Measurements from ENCODE around the gene HEXD.

Gene HEXD

DNA sequence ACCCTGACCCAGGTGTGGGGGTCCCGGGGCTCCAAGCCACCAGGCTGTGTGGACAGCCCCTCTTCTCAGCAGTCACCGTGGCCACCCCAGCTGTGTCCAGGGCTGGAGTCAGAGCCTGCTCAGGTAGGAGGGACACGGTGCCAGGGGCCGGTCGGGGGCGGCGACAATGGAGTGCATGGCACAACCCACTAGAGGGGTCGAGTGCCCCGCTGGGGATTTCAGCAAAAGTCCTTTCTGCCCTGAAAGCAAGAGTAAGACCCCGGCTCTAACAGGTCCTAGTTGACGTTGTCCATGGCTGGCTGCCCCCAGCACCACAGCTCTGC lies 35.3 kb upstream of the HEXD start:
- DNase-seq: no peak

DNA sequence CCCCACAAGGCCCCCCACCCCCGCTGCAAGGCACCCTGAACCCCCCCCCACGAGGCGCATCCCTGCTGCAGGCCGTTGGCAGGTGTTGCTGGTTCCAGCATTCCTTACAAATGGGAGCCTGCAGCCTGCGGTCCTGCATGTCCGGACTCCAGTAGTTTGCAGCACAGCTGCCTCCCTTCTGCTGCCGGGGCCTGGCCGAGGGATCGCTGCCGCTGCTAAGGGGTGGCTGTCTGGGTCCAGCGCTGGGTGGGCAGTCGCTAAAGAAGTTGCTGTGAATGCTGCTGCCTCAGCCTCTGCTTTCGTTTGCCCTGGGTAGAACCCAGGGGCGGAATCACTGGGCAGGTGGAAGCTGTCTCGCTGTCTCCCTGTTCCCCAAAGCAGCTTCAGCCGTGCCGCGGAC lies 34.7 kb upstream of the HEXD start:
- DNase-seq: no peak

DNA sequence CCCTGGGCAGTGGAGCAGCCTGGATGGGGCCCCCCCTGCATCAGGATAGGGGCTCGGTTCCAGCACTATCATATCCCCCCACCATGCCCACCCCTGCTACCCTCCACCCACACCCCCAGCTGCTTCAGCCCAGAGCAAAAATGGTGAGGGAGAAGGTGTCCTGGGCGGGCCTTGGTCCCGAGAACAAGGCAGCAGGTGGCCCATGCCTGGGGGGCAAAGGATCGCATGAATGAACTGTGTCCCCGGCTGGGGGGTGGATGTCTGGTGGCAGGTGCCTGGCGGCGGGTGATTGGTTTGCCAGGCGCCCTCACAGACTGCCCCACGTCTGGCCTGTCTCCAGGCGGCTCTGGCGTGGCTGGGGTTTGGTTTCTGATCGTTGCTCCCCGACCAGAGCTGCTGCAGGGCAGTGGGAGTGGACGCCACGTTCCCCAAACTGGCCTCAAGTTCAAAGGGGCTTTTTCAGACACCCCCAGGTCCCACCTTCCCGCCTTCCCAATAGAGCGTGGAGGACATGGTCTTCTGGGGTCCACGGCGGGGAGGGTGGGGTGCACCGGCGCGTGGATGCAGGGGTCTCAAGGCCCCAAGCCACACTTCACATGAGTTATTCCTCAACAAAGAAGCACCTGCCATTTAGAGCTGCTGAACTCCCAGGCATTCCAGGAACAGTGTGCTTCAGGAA lies 34.0 kb upstream of the HEXD start:
- DNase-seq: no peak

DNA sequence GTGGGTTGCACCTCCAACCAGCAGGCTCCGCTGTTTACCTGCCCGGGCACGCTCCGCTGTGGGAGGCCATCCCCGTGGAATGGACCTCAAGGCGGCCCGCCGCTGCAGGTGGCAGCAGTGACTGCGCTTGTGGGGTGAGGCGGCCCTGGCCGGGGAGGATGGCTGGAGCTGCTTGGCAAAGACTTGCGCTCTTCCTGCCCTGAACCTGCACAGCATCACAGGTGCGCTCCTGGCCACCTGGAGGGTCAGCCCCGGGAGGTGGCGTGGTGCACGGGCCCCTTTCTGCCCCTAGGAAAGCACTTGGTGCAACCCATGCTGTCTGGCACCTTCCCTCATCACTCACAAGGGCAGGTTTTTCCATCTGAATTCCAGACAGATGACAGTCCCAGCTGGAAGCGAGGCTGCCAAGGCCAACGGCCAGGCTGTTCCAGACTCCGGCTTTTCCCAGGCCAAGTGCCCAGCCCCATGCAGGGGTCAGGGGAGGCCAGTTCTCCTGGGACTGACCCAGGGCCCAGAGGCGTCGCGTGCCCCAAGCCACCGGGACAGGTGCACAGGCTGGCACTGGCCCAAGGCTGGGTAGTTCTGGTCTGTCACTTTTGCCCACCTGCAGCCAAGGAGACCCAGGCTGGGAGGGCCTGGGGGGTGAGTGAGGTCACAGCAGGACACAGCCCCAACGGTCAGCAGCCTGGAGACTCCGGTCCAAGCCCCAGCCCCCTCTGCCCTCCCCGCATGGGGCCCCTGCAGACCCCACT lies 33.2 kb upstream of the HEXD start:
- no peak for DNase-seq

DNA sequence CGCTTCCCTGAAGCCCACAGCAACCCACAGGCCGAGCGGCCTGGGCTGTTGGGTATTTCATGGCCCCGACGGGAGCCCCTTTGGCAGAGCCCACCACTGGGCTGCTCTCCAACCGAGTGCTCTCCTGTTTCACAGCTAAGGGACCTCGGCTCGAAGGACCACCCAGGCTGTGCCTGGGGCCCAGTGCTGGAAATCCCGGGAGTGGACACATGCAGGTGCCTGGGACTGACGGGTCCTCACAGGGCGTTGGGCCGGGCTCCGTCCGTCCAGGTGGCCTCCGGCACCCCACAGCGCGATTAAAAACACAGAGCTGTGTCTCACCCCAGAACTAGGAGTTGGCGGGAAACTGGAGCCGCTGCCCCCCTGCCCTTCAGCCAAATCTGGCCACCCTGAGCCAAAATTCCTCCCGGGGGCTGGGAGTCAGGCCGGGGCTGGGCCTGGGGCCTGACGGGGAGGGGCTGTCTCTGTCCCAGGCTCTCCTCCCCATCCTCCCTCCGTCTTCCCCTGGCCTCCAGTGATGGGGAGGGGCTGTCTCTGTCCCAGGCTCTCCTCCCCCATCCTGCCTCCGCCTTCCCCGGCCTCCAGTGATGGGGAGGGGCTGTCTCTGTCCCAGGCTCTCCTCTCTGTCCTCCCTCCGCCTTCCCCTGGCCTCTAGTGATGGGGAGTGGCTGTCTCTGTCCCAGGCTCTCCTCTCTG lies 32.4 kb upstream of the HEXD start:
- DNase-seq: no peak

DNA sequence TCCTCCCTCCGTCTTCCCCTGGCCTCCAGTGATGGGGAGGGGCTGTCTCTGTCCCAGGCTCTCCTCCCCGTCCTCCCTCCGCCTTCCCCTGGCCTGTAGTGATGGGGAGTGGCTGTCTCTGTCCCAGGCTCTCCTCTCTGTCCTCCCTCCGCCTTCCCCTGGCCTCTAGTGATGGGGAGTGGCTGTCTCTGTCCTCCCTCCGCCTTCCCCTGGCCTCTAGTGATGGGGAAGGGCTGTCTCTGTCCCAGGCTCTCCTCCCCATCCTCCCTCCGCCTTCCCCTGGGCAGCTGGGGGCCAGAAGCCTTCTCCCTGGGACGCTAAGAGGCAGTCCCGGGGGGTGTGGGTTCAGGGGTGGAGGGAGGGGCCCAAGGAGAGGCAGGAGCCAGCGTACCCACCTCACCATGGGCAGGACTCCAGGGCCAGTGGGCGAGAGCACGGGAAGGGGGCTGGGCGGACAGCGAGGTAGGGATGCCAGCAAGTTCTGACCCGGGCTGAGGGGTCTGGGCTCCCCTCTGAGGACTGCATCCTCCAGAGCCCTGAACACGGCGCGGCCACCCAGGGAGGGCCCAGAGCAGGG lies 31.8 kb upstream of the HEXD start:
- DNase-seq: no peak

DNA sequence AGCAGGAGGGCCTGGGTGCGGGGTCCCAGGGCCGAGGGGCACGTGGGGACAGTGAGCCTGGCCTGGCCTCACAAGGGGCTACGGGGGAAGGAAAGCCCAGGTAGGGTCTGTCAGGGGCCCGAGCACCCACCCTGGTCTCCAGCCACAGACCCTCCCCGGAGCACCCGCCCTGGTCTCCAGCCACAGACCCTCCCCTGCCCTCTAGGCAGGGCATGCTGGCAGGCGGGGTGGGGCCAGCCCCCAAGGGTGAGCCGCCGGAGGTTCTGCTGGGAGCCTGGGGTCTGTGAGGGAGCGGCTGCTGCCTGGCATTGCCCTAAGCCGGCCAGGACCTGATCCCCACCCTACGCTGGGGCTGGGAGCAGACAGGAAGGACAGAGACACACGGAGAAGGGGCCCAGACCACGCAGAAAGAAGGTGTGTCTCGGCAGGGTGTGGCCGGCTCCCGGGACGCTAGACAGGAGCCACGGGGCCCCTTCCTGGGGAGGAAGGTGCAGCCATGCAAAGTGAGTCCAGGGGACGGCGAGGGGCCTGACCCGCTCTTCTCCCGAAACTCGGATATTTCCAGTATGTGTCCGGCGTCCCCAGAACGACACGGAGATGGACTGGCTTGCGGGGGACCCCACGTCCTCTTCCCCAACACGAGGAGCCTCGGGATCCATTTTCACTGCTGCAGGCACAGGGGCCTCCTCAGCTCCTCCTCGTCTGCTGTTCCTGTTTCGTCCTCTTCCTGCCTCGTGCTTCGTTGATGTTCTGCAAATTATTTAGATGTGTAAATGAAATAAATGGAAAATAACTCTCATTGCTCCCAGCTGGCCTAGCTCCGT lies 31.1 kb upstream of the HEXD start:
- DNase-seq: no peak

DNA sequence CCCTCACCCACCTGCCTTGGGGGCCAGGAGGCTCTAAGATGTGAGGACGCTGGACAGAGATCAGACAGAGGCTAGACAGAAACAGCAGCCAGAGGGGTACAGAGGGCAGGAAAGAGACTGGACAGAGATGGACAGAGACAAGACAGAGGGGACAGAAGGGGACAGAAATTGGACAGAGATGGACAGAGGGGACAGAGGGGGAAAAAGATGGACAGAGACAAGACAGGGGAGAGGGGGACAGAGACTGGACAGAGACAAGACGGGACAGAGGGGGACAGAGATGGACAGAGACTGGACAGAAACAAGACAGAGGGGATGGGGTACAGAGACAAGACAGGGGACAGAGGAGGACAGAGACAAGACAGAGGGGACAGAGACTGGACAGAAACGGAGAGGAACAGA lies 30.4 kb upstream of the HEXD start:
- no peak for DNase-seq

DNA sequence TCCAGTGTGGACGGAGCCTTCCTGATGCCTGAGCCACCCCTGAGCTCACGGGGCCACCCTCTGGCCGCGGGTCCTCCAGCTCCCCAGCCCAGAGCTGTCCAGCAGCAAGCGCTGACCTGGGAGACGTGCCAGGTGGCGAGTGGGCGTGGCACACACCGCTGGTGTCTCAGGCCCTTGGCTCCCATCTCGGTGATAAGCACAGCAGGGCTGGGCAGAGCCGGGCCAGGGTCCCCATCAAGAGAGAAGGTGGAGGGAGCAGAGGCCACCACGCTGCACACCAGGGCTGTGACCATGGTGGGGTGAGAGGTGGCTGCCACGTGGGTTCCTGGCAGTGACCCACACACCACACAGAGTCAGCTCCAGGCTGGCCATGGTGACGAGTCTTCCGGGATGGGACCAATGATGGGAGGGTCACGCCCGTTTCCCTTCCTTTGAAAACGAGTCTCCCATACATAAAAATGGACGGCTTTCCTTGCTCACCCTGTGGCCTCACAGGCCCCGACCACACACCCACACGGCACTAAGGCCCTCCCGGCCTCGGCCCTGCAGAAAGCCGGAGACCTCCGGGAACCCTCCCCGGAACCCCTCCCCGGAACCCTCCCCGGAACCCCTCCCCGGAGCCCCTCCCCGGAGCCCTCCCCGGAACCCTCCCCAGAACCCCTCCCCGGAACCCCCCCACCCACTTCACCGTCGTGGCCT lies 29.8 kb upstream of the HEXD start:
- peak; percentile 14 for DNase-seq

DNA sequence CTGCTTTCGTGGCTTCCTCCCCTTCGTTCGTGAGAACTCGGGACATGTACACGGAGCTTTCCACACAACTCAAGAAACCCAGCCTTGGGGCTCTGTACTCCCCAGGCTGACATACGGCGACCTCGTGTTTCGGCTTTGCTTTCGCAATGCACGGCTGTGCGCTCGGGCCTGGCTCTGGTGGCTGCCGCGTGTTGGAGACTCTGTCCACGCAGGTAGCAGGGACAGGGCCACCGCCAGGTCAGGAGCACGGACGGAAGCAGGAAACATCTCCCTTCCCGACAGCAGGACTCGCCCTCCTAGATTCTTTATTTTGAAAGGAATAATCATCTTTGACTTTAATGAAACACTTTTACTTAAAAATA lies 29.2 kb upstream of the HEXD start:
- no peak for DNase-seq

DNA sequence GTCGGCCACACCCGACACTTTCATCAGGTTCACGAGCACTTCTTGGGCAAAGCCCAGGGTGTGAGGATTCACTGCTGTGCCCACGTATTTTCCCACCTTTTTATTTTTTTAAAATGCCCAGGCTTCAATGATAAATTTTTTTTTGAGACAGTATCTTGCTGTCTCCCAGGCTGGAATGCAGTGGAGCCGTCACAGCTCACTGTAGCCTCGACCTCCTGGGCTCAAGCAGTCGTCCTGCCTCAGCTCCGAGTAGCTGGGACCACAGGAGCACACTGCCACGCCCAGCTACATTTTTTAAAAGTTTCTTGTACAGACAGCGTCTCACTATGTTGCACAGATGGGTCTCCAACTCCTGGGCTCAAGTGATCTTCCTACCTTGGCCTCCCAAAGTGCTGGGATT lies 28.8 kb upstream of the HEXD start:
- no peak for DNase-seq

DNA sequence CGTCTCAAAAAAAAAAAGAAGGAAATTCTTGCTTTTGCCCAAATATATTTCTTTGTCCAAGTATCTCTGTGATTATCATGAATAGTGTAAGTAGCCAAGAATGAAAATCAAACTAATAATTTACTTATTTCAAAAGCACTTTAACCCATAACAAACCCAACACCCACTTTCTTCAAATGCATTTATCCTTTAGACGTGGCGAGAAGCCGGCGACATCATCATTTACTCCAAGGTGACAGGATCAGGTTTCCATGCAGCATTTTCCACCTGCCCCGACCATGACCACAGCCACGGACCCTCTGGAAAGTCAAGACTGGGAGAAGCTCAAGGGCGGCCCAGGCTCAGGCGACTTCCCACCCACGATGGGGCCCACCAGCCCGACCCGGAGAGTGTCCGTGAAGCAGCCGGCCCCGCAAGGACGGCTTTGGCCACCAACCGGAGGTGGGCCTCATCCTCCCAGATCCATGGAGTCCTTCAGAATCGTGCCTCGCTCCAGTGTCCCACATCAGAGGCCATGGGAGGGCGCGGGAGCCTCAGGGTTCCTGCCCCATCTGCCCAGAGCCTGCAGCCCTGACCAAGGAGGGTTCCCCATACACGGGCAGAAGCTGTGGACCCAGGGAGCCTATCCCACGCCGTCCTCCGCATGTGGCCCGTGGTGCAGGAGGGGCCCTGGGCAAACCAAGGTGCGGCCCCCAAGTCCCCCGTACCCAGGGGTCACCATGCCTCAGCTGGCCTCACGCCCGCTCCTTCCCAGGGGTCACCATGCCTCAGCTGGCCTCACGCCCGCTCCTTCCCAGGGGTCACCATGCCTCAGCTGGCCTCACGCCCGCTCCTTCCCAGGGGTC lies 27.9 kb upstream of the HEXD start:
- DNase-seq: no peak

DNA sequence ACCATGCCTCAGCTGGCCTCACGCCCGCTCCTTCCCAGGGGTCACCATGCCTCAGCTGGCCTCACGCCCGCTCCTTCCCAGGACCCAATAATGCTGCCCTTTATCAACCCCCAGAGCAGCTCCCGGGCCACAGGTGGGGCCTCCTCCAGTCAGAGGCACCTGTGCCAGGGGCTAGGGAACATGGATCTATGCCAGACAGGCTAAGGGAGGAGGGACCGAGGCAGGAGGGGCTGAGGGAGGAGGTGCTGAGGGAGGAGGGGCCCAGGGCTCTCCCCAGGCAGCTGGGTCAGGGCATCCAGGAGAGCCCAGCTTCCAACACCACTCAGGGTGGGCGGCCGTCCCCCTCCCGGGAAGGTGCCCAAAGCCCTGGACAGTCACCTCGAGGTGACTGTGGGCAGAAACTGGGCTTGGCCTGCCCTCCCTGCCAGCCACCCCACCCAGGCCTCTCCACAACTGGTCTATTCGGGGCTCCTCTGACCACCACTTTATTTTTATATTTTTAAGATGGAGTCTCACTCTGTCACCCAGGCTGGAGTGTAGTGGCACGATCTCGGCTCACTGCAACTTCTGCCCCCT lies 27.2 kb upstream of the HEXD start:
- DNase-seq: no peak

DNA sequence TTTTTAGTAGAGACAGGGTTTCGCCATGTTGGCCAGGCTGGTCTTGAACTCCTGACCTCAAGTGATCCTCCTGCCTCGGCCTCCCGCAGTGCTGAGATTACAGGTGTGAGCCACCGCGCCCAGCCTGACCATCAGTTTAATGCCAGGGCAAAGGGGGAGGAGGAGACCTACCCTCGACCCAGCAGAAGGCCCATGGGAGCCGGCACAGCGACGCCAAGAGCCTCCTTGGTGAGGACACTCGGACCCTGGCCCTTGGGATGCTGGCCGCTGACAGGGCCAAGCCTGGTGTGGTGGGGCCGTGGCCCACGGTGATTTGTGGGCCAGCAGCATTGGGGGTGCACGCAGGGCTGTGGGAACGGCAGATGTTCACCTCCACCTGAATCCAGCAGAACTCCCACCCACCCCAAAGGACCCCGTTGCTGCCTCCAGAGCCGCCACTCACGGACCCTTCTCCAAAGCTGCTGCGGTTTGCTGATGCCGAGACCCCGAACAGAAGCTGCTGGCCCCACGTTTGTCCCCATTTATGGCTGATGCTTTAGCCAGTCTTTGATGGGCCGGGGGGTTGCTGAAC lies 26.6 kb upstream of the HEXD start:
- DNase-seq: no peak

DNA sequence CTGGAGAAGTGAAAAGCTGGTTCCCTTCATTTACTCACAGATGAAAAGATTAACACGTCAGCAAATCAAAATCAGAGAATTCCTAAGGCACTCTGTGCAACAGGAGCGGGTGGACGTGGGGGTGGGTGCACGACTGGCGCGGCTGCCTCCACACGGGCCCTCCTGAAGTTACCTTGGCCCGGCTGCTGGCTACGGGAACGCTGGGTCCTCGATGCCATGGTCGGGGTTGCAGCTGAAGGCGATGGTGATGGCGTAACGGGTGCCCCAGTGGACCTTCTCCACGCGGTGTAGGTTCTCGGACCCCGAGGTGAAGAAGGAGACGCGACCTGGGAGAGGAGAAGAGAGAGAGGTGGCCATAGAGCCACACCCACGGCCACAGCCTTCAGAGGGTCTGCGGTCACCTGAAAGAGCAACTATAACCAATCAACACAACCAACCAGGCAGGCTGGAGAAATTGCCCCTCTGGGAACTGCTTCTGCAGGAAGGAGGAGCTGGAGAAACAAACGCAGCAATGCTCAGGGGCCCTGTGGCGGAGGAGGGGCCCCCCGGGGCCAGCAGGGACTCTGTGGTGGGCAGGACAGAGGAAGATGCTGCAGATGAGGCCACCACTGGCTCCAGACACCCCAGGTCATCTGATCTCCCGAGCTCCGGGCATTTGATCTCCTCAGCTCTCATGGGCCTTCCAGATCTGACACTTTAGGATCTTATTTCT lies 25.8 kb upstream of the HEXD start:
- DNase-seq: no peak

DNA sequence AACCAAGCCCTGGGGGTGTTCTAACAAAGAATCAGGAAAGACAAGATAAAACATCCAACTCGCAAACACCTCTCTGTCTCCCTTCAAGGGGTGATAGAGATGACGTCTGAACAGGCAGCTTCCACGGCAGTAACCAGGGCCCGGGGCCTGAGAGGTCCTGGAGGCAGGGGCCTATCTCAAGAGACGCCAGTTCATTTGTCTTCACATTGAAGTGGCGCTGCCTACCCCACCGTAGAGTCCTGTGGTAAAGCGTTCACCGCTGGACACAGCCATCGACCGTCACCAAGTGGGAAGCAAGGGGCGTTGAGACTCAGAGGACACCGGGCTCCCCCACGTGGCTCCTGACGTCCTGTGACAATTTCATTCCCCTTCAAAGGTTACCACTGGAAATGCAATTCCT lies 25.2 kb upstream of the HEXD start:
- DNase-seq: no peak

DNA sequence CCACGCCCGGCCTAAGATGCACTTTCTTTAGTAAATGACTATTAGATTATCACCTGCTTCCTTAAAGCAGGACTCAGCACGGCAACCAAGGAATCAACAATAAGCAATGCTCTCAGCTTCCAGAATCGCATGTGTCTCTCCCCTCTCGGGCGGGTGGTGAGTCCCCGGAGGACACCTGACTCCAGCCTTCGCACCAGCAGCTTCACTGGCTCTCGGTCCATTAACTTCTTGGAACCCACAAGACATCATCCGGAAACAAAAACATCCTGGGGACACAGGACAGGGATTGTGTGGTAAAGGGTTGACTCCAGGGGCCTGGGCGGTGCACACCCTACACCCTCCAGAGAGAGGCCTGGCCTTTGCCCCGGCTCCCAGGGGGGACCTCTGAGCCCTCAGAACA lies 23.9 kb upstream of the HEXD start:
- no peak for DNase-seq

DNA sequence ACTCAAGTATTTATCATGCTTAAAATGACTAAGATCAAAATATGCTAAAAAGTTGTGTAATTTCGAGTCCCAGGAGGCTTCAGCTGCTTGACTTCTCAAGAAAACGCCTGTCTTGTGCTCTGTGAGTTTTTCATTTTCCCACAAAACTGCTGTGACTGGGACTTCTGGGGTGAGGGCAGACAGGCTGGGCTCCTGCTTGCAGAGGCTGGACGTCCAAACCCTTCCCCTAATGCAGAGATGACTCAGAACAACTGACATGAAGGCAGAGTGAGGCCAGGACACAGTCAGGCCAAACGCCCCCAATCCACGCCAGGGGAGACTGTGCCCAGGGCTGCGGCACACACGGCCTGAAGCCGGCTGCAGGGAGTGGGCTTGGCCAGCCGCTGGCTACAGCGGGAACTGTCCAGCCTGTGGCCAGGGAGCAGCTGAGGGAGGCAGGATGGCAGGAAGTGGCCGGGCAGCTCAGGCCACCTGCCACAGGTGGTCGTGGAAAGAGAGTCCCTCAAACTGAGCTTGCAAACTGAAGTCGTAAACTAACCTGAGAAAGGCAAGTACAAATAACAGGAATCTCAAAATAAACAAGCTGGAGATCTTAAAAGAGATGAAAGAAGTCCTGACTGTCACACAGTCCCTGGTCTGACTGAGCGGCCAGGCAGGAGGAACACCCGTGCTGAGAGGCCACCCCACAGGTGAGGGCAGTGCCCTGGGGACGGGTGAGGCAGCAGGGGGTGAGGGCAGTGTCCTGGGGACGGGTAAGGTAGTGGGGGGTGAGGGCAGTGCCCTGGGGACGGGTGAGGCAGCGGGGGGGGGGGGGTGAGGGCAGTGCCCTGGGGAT lies 21.3 kb upstream of the HEXD start:
- DNase-seq: no peak

All from hematopoietic multipotent progenitor cell treated with erythropoietin and hydrocortisone succinate and interleukin-3 and kit ligand, for 8 days (in vitro differentiated cells).